ENCODE results near the gene BSND.
A peak's percentile ranks its signal among the peaks of the same experiment; 100 is the strongest.

Gene BSND

GRCh38 chr1:54998677-54999076 lies at the start of gene BSND:
BSND (plus strand) TSS chr1:54998933; CDS start chr1:54999187, 254 bp downstream.
- no peak for DNase-seq (ENCODE audit: extremely low read depth, low read depth)
- no peak for TF ChIP-seq CTCF (IDR thresholded peaks at IDR 0.05; ENCODE audit: low read depth, low read length)

GRCh38 chr1:54949053-54949452 lies 49.7 kb upstream of the BSND start:
- DNase-seq (ENCODE audit: extremely low read depth, low read depth) = no peak
- no peak for TF ChIP-seq CTCF (IDR thresholded peaks at IDR 0.05; ENCODE audit: low read depth, low read length)

DNA sequence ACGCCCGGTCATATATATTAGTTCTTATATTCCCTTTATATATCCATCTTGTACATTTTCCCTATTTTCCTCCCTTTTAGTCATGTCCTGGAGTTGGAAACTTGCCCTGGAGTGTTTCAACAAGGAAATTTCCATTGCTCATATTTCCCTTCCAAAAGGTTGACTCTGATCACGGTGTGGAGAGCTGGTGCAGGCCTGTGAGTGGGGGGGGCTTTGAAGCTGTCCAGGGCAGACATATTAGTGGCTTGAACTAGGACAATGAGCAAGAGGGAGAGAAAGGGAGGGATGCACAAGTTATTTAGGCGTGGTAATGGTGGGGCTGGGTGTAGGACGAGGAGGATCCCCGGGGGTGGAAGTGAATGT lies 48.7 kb upstream of the BSND start:
- no peak for TF ChIP-seq CTCF (IDR thresholded peaks at IDR 0.05; ENCODE audit: low read depth, low read length)
- no peak for DNase-seq (ENCODE audit: extremely low read depth, low read depth)

GRCh38 chr1:54950369-54951163 lies 48.2 kb upstream of the BSND start:
- DNase-seq (ENCODE audit: extremely low read depth, low read depth) = peak; percentile 77
- TF ChIP-seq CTCF (IDR thresholded peaks at IDR 0.05; ENCODE audit: low read depth, low read length) = peak; percentile 70

DNA sequence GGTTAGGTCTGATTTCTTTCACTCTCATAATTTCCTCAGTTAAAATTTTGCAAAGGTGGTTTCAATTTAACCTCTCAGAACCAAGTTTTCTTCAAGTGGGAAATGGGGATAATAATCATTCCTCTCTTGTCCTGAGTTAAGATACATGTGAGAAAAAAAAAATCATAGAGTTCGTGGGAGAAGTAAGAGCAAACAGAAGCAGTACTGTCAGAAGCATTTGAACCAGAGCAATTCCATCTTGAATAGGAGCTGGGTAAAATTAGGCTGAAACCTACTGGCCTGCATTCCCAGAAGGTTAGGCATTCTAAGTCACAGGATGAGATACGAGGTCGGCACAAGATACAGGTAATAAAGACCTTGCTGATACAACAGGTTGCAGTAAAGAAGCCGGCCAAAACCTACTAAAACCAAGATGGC lies 46.9 kb upstream of the BSND start:
- DNase-seq (ENCODE audit: extremely low read depth, low read depth) = no peak
- TF ChIP-seq CTCF (IDR thresholded peaks at IDR 0.05; ENCODE audit: low read depth, low read length) = no peak

- no peak for DNase-seq (ENCODE audit: extremely low read depth, low read depth)
These were observed 45.6 kb upstream of the BSND start for GRCh38 chr1:54952950-54953718.

More at GRCh38 chr1:54952950-54953718, 45.6 kb upstream of the BSND start:
- TF ChIP-seq CTCF (IDR thresholded peaks at IDR 0.05; ENCODE audit: low read depth, low read length) = no peak

Data from AG09319 (cell line).